Activated T-helper 2 cell treated with anti-CD3 and anti-CD28 coated beads, Interferon-gamma antibody, Interleukin-2, Interleukin-4, amounts not matched to agents 10 μg/mL and 5 μg/mL and 100 μg/mL, durations not matched to agents 14 hours and 24 hours and 36 hours (primary cell): ENCODE results near the gene PLEKHG4. TPM values are rescaled to one million over a fixed set of nuclear protein-coding genes. Genes with fewer than 3 reads are reported as not detected.

Source experiments
- DNase-seq: peaks from one replicate; pipeline ENCODE4 v3.0.0; 2021; ENCODE audit warnings: low spot score
- H3K27ac Mint-ChIP-seq: one replicate; pipeline ENCODE4 v1.8.0; 2021; ENCODE audit warnings: mixed read lengths
- H3K27me3 Mint-ChIP-seq: one replicate; pipeline ENCODE4 v1.8.0; 2021; ENCODE audit warnings: low read depth, mixed read lengths
- H3K36me3 Mint-ChIP-seq: one replicate; pipeline ENCODE4 v1.8.0; 2021; ENCODE audit warnings: low read depth, mixed read lengths
- H3K4me1 Mint-ChIP-seq: one replicate; pipeline ENCODE4 v1.8.0; 2021; ENCODE audit warnings: low read depth, mixed read lengths
- H3K4me3 Mint-ChIP-seq: one replicate; pipeline ENCODE4 v1.8.0; 2021; ENCODE audit warnings: low read depth, mild to moderate bottlenecking, moderate library complexity, mixed read lengths
- H3K9me3 Mint-ChIP-seq: one replicate; pipeline ENCODE4 v1.8.0; 2021; ENCODE audit warnings: mixed read lengths
- intact Hi-C: fragments of 100-400 bp; cut with micrococcal nuclease; formaldehyde crosslinking; loops from one replicate; pipeline ENCODE4 v1.15.1; 2023
- total RNA-seq: library from RNA; stranded (reverse); gene quantifications from 2 replicates; pipeline ENCODE4 v1.2.3, GENCODE V29; 2022

Gene PLEKHG4
- total RNA-seq, 1 donor from 2014 or later = 30.4 TPM

DNA sequence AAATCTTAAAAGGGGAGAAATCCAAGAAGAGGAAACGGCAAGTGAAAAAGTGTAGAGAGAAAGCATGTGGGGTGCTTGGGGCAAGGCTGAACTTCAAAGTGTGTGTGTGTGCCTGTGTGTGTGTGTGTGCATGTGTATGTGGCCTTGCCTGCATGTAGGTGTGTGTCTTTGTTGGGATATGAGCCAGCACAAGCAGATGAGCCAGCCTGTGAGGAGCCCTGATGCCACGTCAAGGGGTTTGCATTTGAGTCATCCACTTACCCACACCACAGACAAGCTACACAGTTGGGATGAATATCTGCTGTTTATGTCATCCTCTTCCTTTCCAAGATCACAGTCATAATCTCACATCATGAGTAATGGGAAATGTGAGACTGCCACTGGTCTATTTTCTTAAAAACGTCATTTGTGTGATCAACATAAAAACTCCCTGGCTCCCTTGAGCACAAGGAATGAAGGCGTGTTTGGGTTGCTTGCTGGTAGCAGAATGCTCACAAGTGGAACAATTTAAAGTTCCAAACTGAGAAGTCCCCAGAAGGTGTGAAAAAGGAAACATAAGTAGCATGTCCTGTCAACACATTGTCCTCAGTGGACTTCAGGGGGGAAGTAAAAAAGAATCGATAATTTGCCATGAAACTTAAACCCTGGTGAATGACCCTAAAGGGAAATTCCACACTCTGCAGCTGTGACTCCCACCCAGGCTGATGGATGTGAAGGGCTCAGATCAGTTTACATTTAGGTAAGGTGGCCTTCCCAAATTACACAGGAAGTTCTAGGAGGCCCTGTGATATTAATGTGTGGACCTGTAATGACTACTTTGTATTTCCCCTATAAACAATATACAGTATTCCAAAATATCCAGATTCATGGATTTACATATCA lies 32.5 kb downstream of the PLEKHG4 start:
- H3K4me1 Mint-ChIP-seq = peaks cover 45% of the 10 kb centered on the region
- H3K27me3 Mint-ChIP-seq = no peaks in the 10 kb centered on the region
- DNase-seq = peak; percentile 76
- no peaks in the 10 kb centered on the region for H3K36me3 Mint-ChIP-seq
- intact Hi-C loops = loop anchor here (1.0 to 5.0 kb wide), 4 partner anchors 15 to 330 kb away; partner anchors contain the start of genes KCTD19, LRRC36 and PLEKHG4
- H3K27ac Mint-ChIP-seq = peak overlapping the region; percentile 98
- H3K4me3 Mint-ChIP-seq = no peak overlapping the region
- no peaks in the 10 kb centered on the region for H3K9me3 Mint-ChIP-seq

DNA sequence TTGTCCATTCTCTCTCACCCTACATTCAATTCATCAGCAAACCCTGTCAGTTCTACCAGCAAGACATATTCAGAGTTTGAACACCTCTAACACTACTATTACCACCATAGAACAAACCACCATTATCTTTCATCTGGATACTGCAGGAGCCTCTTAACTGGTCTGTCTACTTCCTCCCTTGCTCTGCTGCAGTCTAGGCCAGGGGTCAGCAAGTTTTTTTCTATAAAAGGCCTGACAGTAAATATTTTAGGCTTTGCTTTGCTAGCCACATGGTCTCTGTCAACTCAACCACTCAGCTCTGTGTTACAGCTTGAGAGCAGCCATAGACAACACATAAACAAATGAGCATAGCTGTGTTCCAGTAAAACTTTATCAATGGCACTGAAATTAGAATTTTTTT lies 33.4 kb downstream of the PLEKHG4 start:
- DNase-seq = no peak
- Mint-ChIP-seq H3K27me3 (no peaks in the 10 kb centered on the region), H3K27ac (peak overlapping the region; percentile 98), H3K4me1 (peaks cover 45% of the 10 kb centered on the region), H3K4me3 (peak overlapping the region; percentile 46), H3K9me3 (no peaks in the 10 kb centered on the region), H3K36me3 (no peaks in the 10 kb centered on the region)
- intact Hi-C loops = loop anchor here (2.0 to 5.0 kb wide), 2 partner anchors 14 to 330 kb away; partner anchors contain the start of genes KCTD19 and LRRC36

DNA sequence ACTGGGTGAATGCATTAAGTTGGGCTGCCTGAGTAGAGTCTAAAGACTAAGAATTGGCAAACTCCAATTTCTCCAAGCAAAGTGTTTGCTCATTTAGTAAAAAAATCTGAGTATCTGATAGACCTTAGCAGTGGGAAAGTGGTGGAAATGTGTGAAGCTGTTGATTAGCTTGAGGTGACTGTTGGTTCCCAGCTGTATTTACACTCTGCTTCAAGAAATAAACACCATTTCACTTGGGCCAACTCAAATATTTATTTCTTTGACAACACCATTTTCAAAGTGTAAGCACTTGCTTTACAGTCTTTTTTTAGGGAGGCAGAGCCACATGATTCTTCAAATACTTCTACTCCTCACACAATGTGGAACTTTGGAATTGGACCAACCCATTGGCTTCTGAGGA lies 38.5 kb downstream of the PLEKHG4 start:
- intact Hi-C loops = no loop called here
- no peak for DNase-seq
- peaks cover 8% of the 10 kb centered on the region for H3K4me1 Mint-ChIP-seq

DNA sequence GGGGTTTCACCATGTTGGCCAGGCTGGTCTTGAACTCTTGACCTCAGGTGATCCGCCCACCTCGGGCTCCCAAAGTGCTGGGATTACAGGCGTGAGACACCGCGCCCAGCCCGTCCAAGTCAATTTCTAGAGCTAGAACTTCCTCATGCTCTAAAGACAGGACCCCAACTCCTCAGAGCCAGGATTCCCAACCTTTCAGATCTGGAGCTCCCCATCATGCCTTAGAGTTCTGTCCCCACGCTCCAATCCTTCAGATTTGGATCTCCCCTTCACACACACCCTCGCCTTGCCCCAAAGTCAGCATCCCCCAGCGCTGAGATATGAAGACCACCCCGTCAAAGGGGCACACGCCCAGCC lies 46.8 kb downstream of the PLEKHG4 start:
- Mint-ChIP-seq H3K9me3 (no peaks in the 10 kb centered on the region), H3K36me3 (no peaks in the 10 kb centered on the region), H3K27ac (peak overlapping the region; percentile 36), H3K4me3 (peak overlapping the region; percentile 84), H3K27me3 (peaks cover 50% of the 10 kb centered on the region), H3K4me1 (peaks cover 10% of the 10 kb centered on the region)
- DNase-seq = no peak
- intact Hi-C loops = loop anchor here (2.0 kb wide), 1 partner anchor 13 kb away; no protein-coding TSS in a partner anchor

More for the DNA sequence above, 38.5 kb downstream of the PLEKHG4 start:
- Mint-ChIP-seq H3K27ac (no peak overlapping the region), H3K9me3 (no peaks in the 10 kb centered on the region), H3K4me3 (no peak overlapping the region), H3K36me3 (no peaks in the 10 kb centered on the region), H3K27me3 (peaks cover 23% of the 10 kb centered on the region)

DNA sequence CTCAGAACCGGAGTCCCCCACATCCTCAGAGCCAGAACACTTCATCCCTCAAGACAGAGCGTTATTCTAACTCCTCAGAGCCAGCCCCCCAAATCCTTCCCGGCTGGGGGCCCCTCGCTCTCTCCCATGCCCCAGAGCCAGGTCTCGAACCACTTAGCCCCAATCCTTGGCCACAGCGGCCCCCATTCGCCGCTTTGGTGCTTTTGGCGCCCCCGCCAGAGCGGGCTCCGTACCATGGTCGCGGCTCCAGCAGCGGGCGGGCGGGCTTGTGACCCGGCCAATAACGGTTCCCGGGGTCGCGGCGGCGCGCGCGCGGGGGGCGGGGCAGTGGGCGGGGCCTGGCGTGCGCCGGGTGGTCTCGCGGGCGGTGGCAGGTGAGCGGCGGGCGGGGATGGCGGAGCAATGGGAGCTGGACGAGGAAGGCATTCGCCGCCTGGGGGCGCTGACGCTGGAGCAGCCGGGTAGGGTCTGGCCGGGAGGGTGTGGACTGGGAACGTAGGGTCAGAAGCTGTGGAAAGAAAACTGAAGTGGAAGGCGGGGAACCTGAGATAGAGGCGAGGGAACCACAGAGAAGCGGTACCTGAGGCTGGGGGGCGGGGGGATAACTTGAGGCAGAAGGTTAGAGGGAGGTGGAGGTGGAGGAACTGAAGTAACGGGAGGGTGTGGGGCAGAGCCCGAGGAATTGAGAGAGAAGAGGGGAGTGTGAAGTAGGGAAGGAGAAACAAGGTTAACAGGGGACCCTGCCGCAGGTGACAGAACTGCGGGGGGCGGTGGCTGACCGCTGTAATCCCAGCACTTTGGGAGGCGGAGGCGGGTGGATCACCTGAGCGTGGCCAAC lies 47.4 kb downstream of the PLEKHG4 start, which contains the start of the genes KCTD19 and LRRC36:
KCTD19 (minus strand) TSS at position 270 of the 838 bp plus-strand sequence; CDS start at position 236, 34 bp downstream.
LRRC36 (plus strand) TSS at position 344 of the 838 bp plus-strand sequence; CDS start at position 392, 48 bp downstream.
- Mint-ChIP-seq H3K4me1 (peaks cover 10% of the 10 kb centered on the region), H3K27me3 (peaks cover 47% of the 10 kb centered on the region), H3K27ac (peak within 1 kb of the TSS; percentile 36), H3K4me3 (peak within 1 kb of the TSS; percentile 84), H3K36me3 (no peaks in the 10 kb centered on the region), H3K9me3 (no peaks in the 10 kb centered on the region)
- DNase-seq = peak; percentile 40
- intact Hi-C loops = loop anchor here (2.0 kb wide), 1 partner anchor 14 kb away; no protein-coding TSS in a partner anchor

DNA sequence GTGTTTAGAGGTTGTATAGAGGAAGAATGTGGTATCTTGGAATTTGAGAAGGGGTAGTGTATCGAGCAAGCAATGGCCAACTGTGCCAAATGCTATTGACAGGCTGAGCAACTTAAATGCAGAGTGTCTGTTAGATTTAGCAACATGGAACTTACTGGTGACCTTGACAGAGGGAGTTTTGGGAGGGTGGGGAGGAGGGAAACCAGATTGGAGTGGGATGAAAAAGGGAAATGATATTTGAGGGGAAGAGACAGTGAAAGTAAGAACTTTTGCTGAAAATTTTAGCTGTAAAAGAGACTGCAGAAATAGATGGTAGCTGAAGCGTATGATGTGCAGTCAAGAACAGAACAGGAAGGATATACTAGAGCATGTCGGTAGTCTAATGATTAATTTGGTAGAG lies 48.4 kb downstream of the PLEKHG4 start:
- intact Hi-C loops = loop anchor here (2.0 kb wide), 1 partner anchor 15 kb away; no protein-coding TSS in a partner anchor
- Mint-ChIP-seq H3K4me1 (peaks cover 10% of the 10 kb centered on the region), H3K4me3 (no peak overlapping the region), H3K9me3 (no peaks in the 10 kb centered on the region), H3K27ac (no peak overlapping the region), H3K27me3 (peaks cover 46% of the 10 kb centered on the region), H3K36me3 (no peaks in the 10 kb centered on the region)
- no peak for DNase-seq

DNA sequence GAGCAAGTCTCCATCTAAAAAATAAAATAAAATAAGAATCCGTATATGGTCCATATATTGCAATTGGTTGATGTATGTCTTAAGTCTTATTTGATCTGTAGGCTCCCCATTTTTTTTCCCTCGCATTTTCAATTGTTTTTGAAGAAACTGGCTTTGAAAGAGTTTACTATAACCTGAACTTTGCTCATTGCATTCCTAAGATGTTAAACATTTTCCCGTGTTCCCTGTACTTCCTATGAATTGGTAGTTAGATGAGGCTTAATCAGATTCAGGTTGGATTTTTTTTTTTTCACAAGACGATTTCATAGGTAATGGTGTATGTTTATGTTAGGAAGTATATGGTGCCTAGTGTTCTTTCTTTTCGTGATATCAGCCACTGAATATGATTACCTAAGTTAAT lies 50.6 kb downstream of the PLEKHG4 start:
- Mint-ChIP-seq H3K4me3 (no peak overlapping the region), H3K27ac (no peak overlapping the region), H3K36me3 (no peaks in the 10 kb centered on the region), H3K27me3 (peaks cover 26% of the 10 kb centered on the region), H3K4me1 (peaks cover 10% of the 10 kb centered on the region), H3K9me3 (peaks cover 4% of the 10 kb centered on the region)
- intact Hi-C loops = no loop called here
- no peak for DNase-seq

DNA sequence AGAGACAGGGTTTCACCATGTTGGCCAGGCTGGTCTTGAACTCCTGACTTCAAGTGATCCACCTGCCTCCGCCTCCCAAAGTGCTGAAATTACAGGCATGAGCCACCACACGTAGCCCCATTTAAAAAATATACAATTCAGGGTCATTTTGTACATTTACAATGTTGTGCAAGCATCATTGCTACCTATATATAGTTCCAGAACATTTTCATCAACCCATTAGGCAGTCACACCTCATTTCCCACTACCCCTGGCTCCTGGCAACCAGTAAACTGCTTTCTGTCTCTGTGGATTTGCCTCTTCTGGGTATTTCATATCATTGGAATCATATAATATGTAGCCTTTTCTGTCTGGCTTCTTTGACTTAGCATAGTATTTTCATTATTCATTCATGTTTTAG lies 54.0 kb downstream of the PLEKHG4 start:
- Mint-ChIP-seq H3K9me3 (peaks cover 9% of the 10 kb centered on the region), H3K36me3 (no peaks in the 10 kb centered on the region), H3K4me3 (no peak overlapping the region), H3K27me3 (peaks cover 11% of the 10 kb centered on the region), H3K27ac (no peak overlapping the region), H3K4me1 (no peaks in the 10 kb centered on the region)
- DNase-seq = no peak
- intact Hi-C loops = no loop called here

DNA sequence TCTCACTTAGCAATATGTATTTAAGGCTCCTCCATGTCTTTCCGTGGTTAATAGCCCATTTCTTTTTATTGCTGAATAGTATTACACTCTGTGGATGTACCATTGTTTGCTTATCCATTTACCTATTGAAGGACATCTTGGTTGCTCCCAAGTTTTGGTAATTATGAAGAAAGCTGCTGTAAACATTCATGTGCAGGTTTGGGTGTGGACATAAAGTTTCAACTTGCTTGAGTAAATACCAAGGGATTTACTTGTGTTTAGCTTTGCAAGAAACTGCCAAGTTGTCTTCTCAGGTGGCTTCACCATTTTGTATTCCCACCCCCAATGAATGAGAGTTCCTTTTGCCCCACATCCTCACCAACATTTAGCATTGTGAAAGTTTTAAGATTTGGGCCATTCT lies 56.8 kb downstream of the PLEKHG4 start:
- Mint-ChIP-seq H3K9me3 (peaks cover 9% of the 10 kb centered on the region), H3K4me1 (no peaks in the 10 kb centered on the region), H3K27me3 (peaks cover 5% of the 10 kb centered on the region), H3K36me3 (no peaks in the 10 kb centered on the region), H3K4me3 (no peak overlapping the region), H3K27ac (no peak overlapping the region)
- intact Hi-C loops = no loop called here
- DNase-seq = no peak

DNA sequence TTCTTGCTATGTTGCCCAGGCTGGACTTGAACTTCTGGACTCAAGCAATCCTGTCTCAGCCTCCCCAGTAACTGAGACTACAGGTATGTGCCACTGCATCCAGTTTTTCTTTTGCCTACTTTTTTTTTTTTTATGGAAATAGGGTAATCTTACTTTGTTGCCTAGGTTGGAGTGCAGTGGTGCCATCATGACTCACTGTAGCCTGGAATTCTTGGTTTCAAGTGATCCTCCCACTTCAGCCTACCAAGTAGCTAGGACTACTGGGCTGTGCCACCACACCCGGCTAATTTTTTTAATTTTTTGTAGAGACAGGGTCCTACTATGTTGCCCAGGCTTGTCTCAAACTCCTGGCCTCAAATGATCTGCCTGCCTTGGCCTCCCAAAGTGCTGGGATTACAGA lies 57.3 kb downstream of the PLEKHG4 start:
- DNase-seq = no peak
- H3K9me3 Mint-ChIP-seq = peaks cover 9% of the 10 kb centered on the region
- peaks cover 2% of the 10 kb centered on the region for H3K27me3 Mint-ChIP-seq
- intact Hi-C loops = no loop called here
- H3K36me3 Mint-ChIP-seq = no peaks in the 10 kb centered on the region
- H3K4me1 Mint-ChIP-seq = no peaks in the 10 kb centered on the region
- no peak overlapping the region for H3K4me3 Mint-ChIP-seq
- H3K27ac Mint-ChIP-seq = no peak overlapping the region
